ENCODE results near the gene KAT2B.
"Not testable (repeated sequence)": the region's sequence is repeated elsewhere in the genome, so short reads cannot be mapped to it uniquely, and the experiment has no call there.

The KAT2B gene

GRCh38 chr3:20039765-20040547, at the start of gene KAT2B:
TSS of gene KAT2B (plus strand) at chr3:20040446. CDS start at chr3:20040478, 32 bp downstream.
- peak; percentile 52 for DNase-seq (ENCODE audit: low spot score)

DNA sequence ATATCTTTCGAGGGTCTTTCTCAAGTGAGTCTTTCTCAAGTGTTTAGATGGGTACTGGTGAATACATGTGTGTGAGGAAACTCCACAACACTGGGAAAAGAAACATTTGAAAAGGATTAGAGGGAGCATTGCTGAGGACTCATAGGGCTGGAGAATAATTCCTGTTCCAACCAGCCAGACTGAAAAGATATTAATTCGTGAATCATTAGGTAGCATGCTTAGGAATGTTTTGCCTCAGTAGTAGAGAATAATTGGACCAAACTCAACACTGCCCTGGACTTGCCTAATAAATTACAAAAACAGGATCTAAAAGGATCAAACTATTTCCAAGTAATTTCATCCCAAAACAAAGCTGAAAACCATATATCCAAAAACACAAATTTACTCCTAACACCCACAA, 45.5 kb upstream of the KAT2B start:
- no peak for DNase-seq (ENCODE audit: low spot score)

DNA sequence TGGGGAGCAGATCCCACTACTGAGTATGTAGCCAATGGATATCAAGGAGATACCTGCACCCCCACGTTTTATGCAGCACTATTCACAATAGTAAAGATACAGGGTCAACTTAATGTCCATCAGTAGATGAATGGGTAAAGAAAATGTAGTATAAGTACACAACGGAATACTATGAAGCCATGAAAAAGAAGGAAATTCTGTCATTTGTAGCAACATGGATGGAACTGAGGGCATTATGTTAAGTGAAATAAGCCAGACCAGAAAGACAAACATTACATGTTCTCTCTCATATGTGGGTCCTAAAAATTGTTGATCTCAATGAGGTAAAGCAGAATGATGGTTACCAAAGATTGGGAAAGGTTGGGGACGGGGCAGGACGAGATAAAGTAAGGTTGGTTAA, 42.7 kb upstream of the KAT2B start:
- DNase-seq (ENCODE audit: low spot score) = no peak

GRCh38 chr3:20001932-20002331, 38.3 kb upstream of the KAT2B start:
- no peak for DNase-seq (ENCODE audit: low spot score)

DNA sequence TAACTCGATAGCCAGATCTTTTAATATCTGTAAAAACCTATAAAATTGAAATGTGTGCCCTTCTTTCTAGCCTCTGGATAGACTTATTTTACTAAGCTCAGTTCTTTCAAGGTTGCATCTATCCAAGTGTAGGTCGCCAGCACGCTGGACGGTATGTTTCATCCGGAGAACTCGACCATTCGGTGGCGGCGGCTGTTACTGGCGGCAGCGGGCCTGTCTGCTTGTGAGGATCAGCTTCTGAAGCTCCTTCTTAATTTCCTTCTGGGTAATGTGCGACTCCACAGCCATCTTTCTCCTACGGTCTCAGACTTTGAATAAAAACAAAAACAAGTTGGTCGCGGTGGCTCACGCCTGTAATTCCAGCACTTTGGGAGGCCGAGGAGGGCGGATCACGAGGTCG, 32.3 kb upstream of the KAT2B start:
- DNase-seq (ENCODE audit: low spot score) = no peak

- DNase-seq (ENCODE audit: low spot score) = no peak
Measured at GRCh38 chr3:20008646-20009045, 31.6 kb upstream of the KAT2B start.

- no peak for DNase-seq (ENCODE audit: low spot score)
Measured at GRCh38 chr3:20012164-20012563, 28.1 kb upstream of the KAT2B start, which contains the start of gene PP2D1. TSS of gene PP2D1 (minus strand) at chr3:20012264. CDS start at chr3:20012072, 192 bp downstream.

- no peak for DNase-seq (ENCODE audit: low spot score)
Measured at GRCh38 chr3:20013396-20013795, 26.9 kb upstream of the KAT2B start.

DNA sequence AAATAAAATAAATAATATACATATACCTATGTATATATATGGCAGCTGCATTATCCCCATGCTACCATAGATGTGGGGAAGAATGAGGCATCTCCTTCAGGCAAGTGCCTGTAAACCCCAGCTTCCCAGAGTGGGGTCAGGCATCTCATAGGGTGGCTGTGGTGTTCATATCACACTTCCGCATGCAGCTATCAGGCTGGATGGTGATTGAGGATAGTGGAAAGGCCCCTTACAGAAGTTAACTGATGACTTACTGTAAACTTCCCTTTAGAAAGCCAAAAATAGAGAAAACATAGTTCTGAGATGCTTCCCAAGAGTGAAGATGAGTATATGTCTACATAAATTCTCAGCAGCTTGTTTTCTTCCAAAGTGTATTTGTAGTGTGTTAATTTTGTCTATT, 24.7 kb upstream of the KAT2B start:
- DNase-seq (ENCODE audit: low spot score) = no peak

GRCh38 chr3:20016076-20016475, 24.2 kb upstream of the KAT2B start:
- DNase-seq (ENCODE audit: low spot score) = not testable (repeated sequence)

DNA sequence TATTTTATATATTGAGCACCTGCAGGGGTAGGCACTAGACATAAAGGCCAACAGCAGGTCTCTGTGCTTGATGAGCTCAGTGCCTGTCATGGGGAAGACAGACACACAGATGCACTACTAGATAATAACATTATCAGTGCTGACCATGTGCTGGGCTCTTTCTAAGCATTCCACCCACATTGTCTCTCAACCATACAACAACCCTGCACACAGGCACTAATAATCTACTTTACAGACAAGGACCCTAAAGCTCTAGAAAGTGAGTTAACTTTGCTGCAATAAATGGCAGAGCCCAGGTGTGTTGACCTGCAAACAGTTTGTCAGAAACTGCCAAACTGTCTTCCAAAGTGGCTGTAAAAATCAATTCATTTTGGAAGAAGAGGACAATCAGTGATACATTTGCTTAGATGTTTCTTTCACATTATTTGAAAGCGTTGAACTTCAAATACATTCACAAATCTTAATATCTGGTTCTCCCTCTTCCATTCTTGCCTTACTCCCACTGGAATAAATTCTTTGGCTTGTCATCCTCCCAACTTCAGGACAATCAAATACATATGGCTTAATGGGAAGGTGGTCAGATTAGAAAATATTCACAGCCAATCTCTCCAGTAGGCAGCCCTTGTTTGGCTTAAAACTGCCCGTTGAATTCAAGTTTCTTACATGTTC, 17.2 kb upstream of the KAT2B start:
- DNase-seq (ENCODE audit: low spot score) = no peak

DNA sequence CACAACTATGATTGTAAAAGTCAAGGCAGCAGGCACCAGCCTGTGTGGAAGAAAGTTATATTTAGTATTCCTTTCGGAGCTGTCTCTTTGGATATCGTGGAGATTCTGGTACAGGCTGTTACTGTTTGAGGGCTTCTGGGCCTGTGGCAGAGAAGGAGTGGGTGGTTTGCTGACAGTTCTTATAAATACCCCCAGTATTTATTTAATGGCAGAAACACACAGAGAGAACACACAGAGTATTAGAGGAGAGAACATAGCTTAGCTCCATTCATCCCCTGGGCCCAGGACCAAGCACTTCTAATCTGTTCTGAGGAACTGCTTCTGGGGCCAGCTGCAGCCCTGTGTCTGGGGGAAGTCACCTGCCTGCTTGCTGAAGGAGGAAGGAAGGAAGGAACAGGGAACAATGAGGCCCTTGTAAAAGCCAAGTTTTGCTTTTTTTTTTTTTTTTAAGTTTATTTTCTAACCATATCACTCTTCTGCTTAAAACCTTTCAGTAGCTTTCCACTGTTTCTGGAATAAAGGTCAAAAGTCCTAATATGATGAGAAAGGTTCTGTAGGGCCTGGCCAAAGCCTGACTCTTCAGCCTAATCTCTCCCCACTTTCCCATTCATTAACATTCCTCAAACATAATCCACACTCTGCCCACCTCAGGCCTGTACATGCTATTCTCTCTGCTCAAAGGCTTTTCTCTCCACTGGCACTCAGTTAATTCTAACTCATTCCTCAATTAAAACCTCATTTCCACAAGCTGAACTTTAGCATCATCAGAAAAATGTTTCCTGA, 16.4 kb upstream of the KAT2B start:
- DNase-seq (ENCODE audit: low spot score) = no peak

DNA sequence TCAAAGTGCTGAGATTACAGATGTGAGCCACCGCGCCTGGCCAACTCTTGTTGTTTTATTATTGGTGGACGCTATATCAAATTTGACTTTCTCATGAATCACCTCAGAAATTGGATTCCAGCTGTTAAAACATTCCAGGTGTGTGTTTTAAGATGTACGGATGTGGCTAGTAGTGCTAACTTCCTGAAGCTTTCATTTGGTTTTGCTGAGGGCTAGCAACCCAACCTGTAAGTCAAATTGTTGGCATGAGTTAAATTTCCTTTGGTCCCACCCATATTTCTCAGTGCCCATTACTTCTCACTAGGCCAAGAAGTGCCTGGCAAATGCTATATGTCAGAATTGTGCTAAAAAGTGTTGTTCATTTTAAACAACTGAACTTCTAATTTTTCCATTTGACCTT, 13.1 kb upstream of the KAT2B start:
- DNase-seq (ENCODE audit: low spot score) = no peak

DNA sequence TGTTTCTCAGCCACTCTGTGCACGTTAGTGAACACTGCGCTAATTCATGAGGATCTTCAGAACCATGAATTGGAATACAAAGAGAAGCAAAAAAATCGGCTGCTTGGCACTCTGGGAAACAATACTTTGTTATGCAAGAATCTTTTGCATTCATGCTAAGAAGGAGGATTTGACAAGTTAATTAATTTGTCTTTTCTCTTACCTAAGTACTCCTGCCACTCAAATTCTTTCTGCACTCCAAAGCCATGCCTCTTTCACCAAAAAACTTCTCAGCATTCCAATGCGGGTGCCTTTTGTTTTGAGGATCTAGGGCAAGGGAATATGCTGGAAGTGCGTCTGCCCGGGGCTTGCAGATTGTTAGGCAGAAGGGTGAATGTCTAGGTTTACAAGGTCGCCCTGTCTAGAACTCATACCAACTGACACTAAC, 11.3 kb upstream of the KAT2B start:
- DNase-seq (ENCODE audit: low spot score) = no peak

GRCh38 chr3:20031939-20032338, 8.3 kb upstream of the KAT2B start:
- not testable (repeated sequence) for DNase-seq (ENCODE audit: low spot score)

DNA sequence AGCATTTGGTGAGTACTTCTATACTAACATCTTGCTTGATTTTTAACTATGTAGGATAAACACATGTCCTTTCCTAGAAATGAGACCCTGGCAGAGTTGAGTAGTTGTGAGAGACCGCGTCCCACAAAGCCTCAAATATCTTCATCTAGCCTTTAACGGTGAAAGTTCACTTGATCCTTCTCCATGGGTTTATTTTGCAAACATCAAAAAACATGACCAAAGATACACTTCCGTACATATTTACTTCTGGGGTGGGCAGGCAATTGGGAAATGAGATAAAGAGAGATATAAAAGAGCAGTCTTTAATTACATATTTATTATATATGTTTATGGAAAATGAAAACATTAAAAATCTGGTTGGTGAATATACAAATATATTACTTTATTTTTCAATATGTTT, 5.2 kb upstream of the KAT2B start:
- no peak for DNase-seq (ENCODE audit: low spot score)

GRCh38 chr3:20037255-20037996, 2.8 kb upstream of the KAT2B start:
- DNase-seq (ENCODE audit: low spot score) = no peak

DNA sequence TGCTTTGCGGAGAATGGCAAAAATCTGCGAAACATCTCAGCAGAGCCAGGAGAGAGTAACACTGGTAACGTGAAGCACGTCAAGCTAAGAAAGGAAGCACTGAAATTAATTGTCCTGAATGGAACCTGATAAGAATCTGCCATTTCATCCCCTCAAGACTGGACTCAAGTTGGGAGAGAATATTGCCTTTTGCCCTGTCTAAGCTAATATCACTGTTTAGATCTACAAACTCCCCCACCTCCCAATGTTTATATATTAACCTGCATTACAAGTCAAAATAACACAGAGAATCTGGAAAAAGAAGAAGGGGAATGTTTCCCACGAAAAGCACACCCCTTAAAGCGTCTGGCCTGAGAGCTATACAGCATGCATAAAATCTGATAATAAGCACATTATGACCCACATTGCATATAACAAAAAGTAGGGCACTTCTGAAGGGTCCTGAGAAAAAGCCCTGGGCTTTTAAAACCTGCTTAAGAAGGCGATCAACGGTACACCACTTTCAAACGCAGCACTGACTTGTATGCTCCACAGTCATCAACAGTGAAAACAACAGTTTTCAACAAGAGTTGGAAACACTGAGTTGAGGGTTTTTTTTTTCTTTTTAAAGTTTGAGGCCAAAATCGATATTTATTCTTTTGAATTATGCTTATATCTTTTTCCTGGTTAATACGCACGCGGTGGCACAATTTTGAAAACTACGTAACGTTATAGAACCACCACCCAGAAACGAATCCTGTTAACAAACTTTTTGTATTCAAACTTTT, 1.4 kb upstream of the KAT2B start:
- DNase-seq (ENCODE audit: low spot score) = no peak

- no peak for DNase-seq (ENCODE audit: low spot score)
Measured at GRCh38 chr3:20039466-20039764, 831 bp upstream of the KAT2B start.

- DNase-seq (ENCODE audit: low spot score) = peak; percentile 30
Measured at GRCh38 chr3:20040548-20041196, 426 bp downstream of the KAT2B start.

DNA sequence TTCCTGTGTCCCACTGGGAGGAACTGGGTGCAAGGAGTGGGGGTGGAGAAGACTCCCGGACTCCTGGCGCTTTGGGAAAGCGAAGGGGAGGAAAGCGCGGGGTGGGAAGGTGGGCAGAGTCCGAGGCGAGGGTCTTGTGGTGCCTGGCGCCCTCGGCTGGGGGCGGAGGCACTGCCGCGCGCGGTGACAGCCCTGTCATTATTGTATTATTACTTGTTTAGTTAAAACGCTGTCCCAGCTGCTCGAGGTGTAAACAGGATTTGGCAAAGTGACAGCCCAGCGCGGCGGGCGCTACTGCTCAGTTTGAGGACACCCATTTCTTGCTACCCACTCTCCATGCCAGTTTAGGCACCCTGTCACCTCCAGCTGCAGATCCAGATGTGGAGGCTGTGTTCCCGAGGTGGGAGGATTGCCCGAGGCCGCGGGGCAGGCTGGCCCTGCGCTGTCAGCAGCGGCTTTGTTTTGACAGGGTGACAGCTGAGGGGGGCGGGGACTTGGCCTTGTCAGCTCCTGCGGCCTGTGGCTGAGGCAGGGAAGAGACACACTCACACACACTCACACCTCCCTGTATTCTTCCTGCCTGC, 1.0 kb downstream of the KAT2B start:
- DNase-seq (ENCODE audit: low spot score) = peak; percentile 68

Data from kidney capillary endothelial cell (primary cell).